T-helper 22 cell (primary cell): ENCODE measurements around the gene STAT5A.
A peak's percentile ranks its signal among the peaks of the same experiment; 100 is the strongest.
"Not testable (repeated sequence)": the region's sequence is repeated elsewhere in the genome, so short reads cannot be mapped to it uniquely, and the experiment has no call there.

Source experiments
- DNase-seq: peaks from one replicate; pipeline ENCODE4 v3.0.0-alpha.2; 2020; ENCODE audit warnings: low read depth

STAT5A gene

DNA sequence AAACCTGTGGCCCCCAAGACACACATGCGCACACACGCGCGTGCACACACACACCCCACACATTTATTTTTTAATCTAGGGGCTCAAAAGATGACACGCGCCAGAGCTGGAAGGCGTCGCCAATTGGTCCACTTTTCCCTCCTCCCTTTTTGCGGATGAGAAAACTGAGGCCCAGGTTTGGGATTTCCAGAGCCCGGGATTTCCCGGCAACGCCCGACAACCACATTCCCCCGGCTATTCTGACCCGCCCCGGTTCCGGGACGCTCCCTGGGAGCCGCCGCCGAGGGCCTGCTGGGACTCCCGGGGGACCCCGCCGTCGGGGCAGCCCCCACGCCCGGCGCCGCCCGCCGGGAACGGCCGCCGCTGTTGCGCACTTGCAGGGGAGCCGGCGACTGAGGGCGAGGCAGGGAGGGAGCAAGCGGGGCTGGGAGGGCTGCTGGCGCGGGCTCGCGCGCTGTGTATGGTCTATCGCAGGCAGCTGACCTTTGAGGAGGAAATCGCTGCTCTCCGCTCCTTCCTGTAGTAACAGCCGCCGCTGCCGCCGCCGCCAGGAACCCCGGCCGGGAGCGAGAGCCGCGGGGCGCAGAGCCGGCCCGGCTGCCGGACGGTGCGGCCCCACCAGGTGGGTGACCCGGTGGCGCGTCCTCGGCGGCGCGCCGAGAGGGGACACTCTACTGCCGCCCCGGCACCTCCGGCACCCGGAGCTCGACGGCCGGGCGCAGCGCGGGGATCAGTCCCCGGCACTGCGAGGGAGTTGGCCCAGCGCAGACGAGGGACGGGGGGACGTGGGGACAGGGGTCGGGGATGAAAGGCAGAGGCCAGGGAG lies at the start of gene STAT5A:
Gene STAT5A, plus strand, starts transcription at position 522 of the 826 bp plus-strand sequence. CDS start 914 bp downstream, outside the sequence.
- peak; percentile 77 for DNase-seq

DNA sequence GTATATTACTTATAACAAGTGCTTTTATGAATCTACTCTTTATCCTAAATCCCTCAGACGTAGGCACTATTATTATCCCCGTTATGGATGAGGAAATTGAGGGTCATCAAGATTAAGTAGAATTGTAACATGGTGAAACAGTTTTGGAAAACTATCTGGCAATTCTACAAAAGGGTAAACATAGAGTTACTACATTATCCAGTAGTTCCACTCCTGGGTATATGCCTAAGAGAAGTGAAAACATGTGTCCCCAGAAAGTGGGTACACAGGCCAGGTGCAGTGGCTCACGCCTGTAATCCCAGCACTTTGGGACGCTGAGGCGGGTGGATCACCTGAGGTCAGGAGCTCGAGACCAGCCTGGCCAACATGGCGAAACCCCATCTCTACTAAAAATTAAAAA lies 48.7 kb upstream of the STAT5A start:
- not testable (repeated sequence) for DNase-seq

DNA sequence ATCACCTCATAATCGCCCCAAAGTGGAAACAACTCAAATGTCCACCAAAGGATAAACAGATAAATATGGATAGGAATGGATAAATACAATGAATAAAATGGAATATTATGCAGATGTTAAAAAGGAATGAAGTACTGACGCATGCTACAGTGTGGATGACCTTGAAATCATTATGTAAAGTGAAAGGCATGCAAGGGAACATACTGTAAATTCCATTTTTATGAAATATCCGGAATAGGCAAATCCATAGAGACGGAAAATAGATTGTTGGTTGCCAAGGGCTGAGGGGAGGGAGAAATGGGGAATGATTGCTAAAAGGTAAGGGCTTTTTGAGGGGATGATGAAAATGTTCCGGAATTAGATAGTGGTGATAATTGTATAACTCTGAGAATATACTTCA lies 48.1 kb upstream of the STAT5A start:
- no peak for DNase-seq

DNA sequence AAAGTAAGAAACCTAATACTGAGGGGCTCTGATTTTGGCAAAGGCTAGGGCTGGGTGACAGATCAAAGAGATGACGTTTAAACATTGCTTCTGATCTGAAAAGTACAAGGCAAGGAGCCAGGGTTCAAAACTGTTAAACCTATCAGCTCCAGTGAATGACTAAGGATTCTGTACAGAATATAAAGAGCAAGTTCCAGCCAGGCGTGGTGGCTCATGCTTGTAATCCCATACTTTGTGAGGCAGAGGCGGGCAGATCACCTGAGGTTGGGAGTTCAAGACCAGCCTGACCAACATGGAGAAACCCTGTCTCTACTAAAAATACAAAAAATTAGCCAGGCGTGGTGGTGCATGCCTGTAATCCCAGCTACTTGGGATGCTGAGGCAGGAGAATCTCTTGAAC lies 47.4 kb upstream of the STAT5A start:
- DNase-seq: not testable (repeated sequence)

DNA sequence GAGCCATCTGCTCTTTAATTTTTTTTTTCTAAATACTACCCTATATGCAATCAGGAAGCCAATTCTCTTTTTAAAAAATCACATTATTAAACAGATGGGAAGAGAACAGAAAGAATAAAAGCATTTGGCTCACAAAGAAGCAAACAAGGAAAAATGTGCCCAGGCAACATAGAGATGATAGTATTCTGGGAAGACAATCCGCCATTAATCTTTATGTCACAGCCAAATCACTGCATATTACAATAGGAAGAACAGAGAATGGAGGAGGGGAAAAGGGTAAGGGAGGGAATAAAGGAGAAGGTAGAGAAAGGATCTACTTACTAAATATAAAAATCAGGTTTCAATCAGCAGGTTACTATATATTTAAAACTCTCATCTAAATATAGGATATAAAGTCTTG lies 46.4 kb upstream of the STAT5A start:
- DNase-seq: no peak

DNA sequence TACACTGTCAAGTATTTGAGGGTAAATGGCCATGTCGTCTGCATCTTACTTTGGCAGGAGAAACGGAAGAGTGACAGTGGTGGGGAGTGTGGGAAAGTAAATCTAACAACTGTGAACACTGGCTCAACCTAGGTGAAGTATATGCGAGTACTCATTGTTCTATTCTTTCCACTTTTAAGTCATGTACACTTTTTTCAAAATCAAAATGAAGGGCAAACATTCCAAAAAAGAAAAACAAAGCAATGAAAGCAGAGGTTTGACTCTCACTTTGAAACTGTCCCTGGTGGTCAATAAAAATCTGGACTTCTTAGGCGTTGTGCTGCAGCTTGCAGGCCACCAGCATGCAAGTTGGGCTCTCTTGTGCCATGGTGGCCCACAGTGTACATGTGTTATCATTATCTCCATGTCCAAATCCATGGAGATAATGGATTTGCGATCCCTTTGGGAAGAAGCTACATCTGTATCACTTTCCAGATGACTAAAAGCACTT lies 44.8 kb upstream of the STAT5A start:
- DNase-seq: no peak

DNA sequence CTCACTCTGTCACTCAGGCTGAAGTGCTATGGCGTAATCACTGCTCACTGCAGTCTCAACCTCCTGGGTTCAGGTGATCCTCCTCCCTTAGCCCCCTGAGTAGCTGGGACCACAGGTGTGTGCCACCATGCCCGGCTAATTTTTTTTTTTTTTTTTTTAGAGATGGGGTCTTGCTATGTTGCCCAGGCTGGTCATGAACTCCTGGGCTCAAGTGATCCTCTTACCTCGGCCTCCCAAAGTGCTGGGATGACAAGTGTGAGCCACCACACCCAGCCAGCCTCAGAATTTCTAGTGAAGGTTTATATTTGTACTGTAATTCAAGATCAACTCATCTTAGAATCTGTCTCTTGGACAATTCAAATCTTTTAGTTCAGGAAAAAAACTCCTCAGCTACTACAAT lies 44.2 kb upstream of the STAT5A start:
- DNase-seq: not testable (repeated sequence)

DNA sequence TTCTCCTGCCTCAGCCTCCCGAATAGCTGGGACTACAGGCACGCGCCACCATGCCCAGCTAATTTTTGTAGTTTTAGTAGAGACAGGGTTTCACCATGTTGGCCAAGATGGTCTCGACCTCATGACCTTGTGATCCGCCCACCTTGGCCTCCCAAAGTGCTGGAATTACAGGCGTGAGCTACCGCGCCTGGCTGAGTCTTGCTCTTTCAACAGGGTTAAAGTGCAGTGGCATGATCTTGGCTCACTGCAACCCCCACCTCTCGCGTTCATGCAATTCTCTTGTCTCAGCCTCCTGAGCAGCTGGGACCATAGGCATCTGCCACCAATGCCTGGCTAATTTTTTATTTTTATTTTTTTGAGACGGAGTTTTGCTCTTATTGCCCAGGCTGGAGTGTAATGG lies 43.1 kb upstream of the STAT5A start:
- DNase-seq: not testable (repeated sequence)

DNA sequence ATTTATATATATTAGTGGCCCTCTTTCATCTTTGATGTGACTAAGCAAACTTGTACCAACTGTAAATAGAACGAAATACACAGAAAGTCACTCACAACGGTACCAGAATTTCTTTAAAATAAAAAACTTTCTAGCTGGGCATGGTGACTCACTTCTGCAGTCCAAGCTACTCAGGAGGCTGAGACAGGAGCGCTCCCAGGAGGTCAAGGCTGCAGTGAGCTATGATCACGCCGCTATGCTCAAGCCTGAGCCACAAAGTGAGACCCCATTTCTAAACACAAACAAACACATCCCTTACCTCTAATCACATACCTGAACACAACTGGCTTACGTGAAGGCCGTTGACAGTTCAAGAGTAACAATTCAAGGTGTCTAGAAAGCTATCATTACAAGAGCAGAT lies 41.8 kb upstream of the STAT5A start:
- DNase-seq: no peak

DNA sequence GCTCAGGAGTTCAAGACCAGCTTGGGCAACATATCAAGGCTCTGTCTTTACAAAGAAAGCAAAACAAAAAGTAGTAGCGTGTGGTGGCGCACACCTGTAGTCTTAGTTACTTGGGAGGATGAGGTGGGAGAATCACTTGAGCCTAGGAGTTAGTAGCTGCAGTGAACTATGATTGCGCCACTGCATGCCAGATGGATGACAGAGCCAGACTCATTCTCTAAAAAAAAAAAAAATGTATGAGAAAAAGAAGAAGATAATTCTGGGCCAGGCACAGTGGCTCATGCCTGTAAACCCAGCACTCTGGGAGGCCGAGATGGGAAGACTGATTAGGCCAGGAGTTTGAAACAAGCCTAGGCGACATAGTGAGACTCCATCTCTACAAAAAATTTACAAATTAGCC lies 40.6 kb upstream of the STAT5A start:
- DNase-seq: no peak

DNA sequence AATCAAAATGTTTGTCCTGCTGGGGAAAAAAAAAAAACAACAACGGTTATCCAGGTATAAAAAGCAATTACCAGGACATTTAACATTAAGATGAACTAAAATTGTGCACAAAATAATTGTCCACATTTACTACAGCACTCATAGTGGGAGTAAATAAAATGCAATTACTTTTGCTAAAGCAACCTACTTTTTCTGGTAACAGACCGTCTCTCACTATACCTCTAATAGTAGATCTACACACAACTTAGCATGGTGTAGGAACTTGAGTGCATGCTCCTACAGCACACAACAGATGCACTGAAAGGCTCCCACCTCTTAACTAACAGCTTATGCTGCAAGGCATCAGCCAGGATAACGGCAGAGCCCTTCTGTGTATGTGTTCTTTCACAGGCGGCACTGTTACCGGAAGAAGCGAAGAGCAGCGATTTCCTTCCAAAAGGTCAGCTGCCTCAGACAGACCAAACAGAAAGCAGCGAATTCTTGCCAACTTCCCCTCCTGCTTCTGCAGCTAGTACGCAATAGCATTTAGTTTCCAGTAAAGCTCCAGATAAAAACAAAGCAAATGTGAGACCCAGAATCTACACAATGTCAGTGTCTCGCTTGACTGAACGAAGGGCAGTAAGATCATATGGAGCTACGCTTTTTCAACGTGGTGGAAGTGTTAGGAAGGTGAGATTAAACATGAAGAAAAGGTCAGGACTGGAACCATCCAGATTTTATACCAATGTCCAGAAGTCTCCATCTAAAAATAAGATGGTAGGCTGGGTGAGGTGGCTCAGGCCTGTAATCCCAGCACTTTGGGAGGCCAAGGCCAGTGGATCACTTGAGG lies 39.7 kb upstream of the STAT5A start:
- DNase-seq: peak; percentile 72

DNA sequence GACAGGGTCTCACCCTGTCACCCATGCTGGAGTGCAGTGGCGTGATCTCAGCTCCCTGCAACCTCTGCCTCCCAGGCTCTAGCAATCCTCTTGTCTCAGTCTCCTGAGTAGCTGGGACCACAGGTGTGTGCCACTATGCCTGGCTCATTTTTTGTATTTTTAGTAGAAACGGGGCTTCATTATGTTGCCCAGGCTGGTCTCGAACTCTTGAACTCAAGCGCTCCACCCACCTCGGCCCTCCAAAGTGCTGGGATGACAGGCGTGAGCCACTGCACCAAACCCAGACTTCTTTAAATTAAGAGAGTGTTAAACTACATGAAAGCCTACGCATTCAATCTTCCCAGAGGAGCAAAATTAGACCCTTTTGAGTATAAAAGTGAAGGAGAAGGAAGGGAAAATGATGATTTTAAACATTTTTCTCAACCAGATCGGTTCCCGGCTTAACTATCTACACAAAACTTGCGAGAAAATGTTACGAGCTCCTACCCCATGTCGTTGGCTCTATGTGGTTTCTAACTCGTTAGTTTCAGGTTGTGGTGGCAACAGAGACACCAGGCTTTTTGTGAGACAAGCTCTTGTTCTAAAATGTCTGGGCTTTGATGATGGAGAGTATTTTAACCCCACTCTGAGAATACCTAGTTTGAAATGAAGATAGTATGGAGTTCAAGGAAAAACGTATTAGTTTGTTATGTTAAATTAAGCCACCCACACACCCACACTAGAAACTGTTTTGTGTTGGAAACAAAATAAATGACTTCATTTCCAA lies 38.4 kb upstream of the STAT5A start:
- peak; percentile 37 for DNase-seq

DNA sequence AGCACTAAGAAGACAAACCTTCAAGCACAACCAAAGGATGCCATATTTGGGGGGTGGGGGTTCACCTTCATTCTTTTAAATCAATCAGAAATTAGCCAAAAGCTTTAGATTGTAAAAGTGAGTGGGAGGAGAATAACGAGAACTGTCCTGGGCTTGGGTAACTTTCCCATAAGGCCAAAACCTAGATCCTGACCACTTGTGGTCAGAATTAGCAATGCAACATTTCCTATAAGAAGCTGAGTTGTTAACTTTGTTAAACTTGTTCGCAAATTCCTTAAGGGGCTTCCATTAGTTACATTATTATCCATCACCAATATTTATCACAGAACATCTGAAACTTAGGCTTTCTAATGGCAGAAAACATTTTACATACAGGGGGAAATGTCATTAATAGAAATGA lies 37.2 kb upstream of the STAT5A start:
- DNase-seq: no peak

DNA sequence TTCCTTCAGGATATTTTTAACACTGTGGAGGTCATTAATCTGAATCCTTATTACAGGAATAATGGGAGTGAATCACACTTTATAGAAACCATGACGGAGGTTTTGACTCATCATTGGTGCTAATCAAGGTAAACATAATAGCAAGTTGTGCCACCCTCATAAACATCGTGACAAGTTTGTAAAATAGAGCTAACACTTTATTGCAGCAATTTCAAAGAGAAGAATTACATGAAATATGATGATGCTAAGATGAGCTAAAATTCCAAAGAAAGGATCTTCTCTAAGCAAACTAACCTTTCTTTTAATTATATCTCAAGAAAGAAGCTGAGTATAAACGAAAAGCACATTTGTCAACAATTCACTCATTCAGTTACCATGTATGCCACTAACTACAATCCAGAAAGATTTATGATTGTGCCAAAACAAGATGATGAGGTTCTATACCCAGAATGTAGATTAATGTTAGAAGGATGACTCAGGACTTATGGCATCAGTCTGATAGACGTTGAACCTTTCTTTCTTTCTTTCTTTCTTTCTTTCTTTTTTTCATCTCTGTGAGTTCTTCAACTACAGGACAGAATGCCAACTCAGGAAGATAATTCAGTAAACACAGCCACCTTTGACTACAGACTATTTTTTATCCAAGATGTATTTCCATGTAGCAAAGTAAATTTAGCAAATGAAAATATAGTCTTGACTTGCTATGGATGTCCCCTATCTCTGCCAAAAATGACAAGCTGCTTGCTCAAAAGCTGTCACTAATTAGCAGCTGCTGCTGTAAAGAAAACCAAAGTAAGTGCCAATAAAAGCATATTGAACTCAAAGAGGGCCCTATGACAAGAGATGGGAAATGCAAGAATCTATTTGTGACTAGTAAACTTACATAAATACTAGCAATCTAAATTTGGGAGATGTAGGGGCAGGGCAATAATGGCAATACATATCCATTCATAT lies 35.4 kb upstream of the STAT5A start:
- DNase-seq: no peak

DNA sequence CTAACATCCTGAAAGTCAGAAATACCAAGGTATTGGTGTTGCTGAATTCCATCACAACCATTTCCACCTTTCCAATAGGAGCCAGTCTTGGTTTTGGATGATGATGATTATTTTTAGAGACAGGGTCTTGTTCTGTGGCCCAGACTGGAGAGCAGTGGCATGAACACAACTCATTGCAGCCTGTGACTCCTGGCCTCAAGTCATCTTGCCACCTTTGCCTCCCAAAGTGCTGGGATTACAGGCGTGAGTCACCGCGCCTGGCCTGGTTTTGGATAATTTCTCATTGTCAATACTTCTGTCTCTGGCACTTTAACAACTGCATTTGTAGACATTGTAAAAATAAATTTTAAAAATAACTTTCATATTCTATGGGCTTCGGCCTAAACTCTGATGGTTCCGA lies 34.7 kb upstream of the STAT5A start:
- DNase-seq: no peak

DNA sequence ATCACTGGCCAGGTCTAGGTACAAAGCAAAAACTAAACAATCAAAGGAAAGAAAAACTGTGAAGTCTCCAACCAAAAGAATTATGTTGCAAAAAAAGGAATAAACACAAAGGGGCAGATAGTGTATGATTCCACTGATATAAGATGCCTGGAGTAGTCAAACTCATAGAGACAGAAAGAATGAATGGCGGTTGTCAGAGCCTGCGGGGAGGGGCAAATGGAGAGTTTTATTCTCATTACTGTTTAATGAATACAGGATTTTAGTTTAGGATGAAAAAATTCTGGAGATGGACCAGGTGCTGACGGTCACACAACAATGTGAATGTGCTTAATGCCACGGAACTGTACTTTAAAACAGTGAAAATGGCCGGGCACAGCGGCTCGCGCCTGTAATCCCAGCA lies 32.9 kb upstream of the STAT5A start:
- no peak for DNase-seq

DNA sequence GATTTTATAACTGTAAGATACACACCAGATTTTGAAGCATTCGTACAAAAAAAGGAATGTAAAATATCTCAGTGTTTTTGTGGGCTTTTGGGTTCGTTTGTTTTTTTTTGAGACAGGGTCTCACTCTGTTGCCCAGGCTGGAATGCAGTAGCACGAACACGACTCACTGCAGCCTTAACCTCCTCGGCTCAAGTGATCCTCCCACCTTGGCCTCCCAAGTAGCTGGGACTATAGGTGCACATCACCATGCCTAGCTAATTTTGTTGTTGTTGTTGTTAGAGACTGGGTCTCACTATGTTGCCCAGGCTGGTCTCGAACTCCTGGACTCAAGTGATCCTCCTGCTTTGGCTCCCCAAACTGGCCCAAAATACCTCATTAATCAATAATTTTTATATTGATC lies 28.0 kb upstream of the STAT5A start:
- DNase-seq: no peak

DNA sequence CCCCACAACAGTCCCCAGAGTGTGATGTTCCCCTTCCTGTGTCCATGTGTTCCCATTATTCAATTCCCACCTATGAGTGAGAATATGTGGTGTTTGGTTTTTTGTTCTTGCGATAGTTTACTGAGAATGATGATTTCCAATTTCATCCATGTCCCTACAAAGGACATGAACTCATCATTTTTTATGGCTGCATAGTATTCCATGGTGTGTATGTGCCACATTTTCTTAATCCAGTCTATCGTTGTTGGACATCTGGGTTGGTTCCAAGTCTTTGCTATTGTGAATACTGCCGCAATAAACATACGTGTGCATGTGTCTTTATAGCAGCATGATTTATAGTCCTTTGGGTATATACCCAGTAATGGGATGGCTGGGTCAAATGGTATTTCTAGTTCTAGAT lies 23.9 kb upstream of the STAT5A start:
- DNase-seq: not testable (repeated sequence)

DNA sequence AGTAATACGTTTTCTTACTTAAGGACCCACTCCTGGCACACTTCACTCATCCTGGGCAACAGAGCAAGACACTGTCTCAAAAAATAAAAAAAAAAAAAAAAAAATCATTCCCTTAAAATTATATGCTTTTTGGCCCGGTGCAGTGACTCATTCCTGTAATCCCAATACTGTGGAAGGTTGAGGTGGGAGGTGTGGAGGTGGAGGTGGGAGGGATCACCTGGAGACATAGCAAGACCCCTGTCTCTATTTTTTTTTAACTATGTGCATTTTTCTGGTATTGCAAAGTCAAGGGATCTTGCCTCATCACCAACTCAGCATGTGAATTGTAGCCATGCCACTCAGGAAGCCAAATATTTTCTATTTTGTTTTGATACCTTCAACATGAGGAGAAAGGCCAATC lies 21.8 kb upstream of the STAT5A start:
- no peak for DNase-seq

DNA sequence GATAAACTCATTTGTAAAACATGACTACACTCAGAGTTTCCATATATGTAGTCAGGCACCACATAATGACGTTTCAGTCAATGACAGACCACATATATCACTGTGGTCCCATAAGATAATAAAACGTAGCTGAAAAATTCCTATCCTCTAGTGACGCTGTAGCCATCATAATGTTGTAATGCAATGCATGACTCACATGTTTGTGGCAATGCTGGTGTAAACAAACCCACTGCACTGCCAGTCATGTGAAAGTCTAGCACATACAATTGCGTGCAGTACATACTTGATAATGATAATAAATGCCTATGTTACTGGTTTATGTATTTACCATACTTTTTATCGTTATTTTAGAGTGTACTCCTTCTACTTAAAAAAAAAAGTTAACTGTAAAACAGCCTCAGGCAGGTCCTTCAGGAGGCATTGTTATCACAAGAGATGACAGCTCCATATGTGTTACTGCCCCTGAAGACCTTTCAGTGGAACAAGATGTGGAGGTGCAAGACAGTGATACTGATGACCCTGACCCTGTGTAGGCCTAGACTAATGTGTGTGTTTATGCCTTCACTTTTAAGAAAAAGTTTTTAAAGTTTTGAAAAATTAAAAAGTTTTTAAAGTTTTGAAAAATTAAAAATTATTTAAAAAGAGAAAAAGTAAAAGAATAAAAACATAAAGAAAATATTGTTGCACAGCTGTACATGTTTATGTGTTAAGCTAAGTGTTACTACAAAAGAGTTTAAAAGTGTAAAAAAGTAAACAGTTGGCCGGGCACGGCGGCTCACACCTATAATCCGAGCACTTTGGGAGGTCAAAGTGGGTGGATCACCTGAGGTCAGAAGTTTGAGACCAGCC lies 21.2 kb upstream of the STAT5A start:
- DNase-seq: peak; percentile 74
